HepG2 (cell line): ENCODE data around the gene PLXNC1.

Experiments used
- EZH2 ChIP-seq: conservative IDR thresholded peaks from 2 replicates; pipeline ENCODE4 v1.6.1; 2012; ENCODE audit warnings: mild to moderate bottlenecking, low read depth, low read length, moderate library complexity
- MAFF ChIP-seq: IDR thresholded peaks from 2 replicates; pipeline ENCODE4 v1.6.1; 2011; ENCODE audit warnings: low read depth, low read length, improper control_type of control experiment
- YY1 ChIP-seq: IDR thresholded peaks from 2 replicates; pipeline ENCODE4 v1.6.1; 2011; ENCODE audit warnings: low read length, low read depth, moderate library complexity, mild to moderate bottlenecking; ENCODE audit not compliant: insufficient read depth, insufficient replicate concordance
- ZNF207 ChIP-seq: fragments of 450-650 bp; IDR thresholded peaks from 2 replicates; pipeline ENCODE4 v1.6.1; 2016; ENCODE audit warnings: antibody characterized with exemption, borderline replicate concordance
- ZNF350 ChIP-seq: sonication (generic); formaldehyde crosslinking; IDR thresholded peaks from 2 replicates; pipeline ENCODE4 v1.4.0; 2020; ENCODE audit warnings: mild to moderate bottlenecking, low read depth, missing genetic modification reagents, borderline replicate concordance
- TF ChIP-seq, protein P1 (sequence below): sonication (generic); formaldehyde crosslinking; IDR thresholded peaks from 2 replicates; pipeline ENCODE4 v1.5.0; 2020; ENCODE audit warnings: mild to moderate bottlenecking, missing genetic modification reagents, moderate library complexity

DNA sequence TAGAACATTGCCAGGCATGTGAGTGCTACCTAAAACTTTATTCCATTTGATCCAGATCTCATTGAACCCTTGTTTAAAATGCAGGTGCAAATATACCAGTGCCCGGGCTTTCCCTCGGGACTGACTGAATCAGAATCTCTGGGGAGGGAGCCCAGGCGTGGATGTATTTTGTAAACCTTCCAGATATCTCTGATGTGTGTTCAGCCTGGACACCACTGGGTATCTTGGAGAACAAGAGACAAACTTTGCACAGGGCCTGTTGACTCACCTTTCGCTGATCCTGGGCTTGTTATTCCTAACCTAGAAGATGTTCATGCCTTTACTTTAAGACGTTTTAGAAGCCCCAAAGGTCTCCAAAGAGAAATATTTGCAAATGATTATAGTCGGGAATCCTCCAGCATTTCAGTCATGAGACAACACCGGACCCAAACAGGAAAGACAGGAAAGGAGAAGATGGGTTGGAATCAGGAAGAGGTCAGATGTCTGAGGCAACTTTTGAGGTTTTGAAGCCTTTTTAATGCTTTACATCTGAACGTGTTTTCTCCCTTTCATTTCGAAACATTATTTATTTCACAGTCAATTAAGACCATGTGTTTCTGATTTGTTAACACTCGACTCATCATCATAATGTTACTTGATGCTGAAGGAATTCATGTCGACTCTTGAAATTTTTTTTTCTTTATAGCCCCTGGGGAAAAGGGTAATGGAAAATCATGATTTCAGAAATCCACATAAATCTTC lies 118.6 kb downstream of the PLXNC1 start:
- TF ChIP-seq EZH2 (no peak), YY1 (no peak), MAFF (no peak), ZNF350 (CRISPR knock-in tag) (no peak), ZNF207 (no peak)
- TF ChIP-seq, protein P1, sequence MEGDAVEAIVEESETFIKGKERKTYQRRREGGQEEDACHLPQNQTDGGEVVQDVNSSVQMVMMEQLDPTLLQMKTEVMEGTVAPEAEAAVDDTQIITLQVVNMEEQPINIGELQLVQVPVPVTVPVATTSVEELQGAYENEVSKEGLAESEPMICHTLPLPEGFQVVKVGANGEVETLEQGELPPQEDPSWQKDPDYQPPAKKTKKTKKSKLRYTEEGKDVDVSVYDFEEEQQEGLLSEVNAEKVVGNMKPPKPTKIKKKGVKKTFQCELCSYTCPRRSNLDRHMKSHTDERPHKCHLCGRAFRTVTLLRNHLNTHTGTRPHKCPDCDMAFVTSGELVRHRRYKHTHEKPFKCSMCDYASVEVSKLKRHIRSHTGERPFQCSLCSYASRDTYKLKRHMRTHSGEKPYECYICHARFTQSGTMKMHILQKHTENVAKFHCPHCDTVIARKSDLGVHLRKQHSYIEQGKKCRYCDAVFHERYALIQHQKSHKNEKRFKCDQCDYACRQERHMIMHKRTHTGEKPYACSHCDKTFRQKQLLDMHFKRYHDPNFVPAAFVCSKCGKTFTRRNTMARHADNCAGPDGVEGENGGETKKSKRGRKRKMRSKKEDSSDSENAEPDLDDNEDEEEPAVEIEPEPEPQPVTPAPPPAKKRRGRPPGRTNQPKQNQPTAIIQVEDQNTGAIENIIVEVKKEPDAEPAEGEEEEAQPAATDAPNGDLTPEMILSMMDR (CRISPR knock-in tag) = no peak
